H1 (cell line): ENCODE data around the gene MYO1A. TPM values are rescaled to one million over a fixed set of nuclear protein-coding genes. Genes with fewer than 3 reads are reported as not detected.

ENCODE experiments used
- CTCF ChIA-PET: fragments of 300-600 bp; sonication (Branson Sonifier 250); formaldehyde crosslinking; loops from one replicate; lab custom pipeline; 2021; ENCODE audit not compliant: partially characterized antibody; lab: Charles Lee
- POLR2A ChIA-PET: fragments of 300-600 bp; sonication (Branson Sonifier 250); formaldehyde crosslinking; loops from one replicate; lab custom pipeline; 2021; ENCODE audit warnings: inconsistent platforms; ENCODE audit not compliant: partially characterized antibody; lab: Charles Lee
- DNase-seq, 2 experiments: peaks; one replicate each; pipeline versions ENCODE4 v3.0.0 to v3.0.0-alpha.2; 2010 to 2022; ENCODE audit warnings: low spot score in 2 of 2, low read depth in 1 of 2, mixed read lengths in 1 of 2
- FAIRE-seq: peaks from 2 replicates; lab custom pipeline; 2011; peaks lifted over from hg19 to GRCh38; lab: Jason Lieb, UNC
- H2AFZ ChIP-seq: 2 replicates; pipeline ENCODE4 v1.8.1; 2012; ENCODE audit warnings: low read length, inconsistent platforms
- H2AK5ac ChIP-seq: 2 replicates; pipeline ENCODE4 v1.6.1; 2013; ENCODE audit warnings: low read depth, low read length
- H2BK120ac ChIP-seq: replicated peaks from 2 replicates; pipeline ENCODE3; 2013; ENCODE audit warnings: low read depth, low read length, inconsistent platforms
- H2BK12ac ChIP-seq: 2 replicates; pipeline ENCODE4 v1.6.1; 2013; ENCODE audit warnings: low read depth, low read length
- H2BK15ac ChIP-seq: 2 replicates; pipeline ENCODE4 v1.6.1; 2013; ENCODE audit warnings: low read length
- H2BK20ac ChIP-seq: 2 replicates; pipeline ENCODE4 v1.6.1; 2013; ENCODE audit warnings: low read length
- H2BK5ac ChIP-seq: 2 replicates; pipeline ENCODE4 v1.6.1; 2013; ENCODE audit warnings: low read depth, low read length
- H3K14ac ChIP-seq: 2 replicates; pipeline ENCODE4 v1.6.1; 2013; ENCODE audit warnings: inconsistent platforms; ENCODE audit not compliant: insufficient read length
- H3K18ac ChIP-seq: 2 replicates; pipeline ENCODE4 v1.6.1; 2013; ENCODE audit warnings: low read length; ENCODE audit errors: extremely low read depth
- H3K23ac ChIP-seq: 2 replicates; pipeline ENCODE4 v1.6.1; 2013; ENCODE audit warnings: inconsistent platforms; ENCODE audit not compliant: insufficient read length
- H3K23me2 ChIP-seq: 2 replicates; pipeline ENCODE4 v1.6.1; 2013; ENCODE audit warnings: low read depth, low read length
- H3K27ac ChIP-seq: 2 replicates; pipeline ENCODE4 v1.6.1; 2011; ENCODE audit warnings: low read depth, low read length, inconsistent platforms
- H3K27me3 ChIP-seq, 4 experiments: replicated peaks in 1 of 4; 1 replicate in 1 of 4; 2 replicates in 3 of 4; pipeline versions ENCODE4 v1.6.1 to v1.8.1; 2011 to 2013; ENCODE audit warnings: low read length in 3 of 4, mild to moderate bottlenecking in 3 of 4, inconsistent platforms in 2 of 4, mixed read lengths in 2 of 4, moderate library complexity in 1 of 4; ENCODE audit not compliant: control insufficient read depth in 3 of 4, insufficient read depth in 3 of 4; ENCODE audit errors: extremely low read depth in 1 of 4
- H3K36me3 ChIP-seq, 4 experiments: 2 replicates each; pipeline versions ENCODE4 v1.6.1 to v1.8.1; 2011 to 2013; ENCODE audit warnings: mild to moderate bottlenecking in 4 of 4, low read length in 3 of 4, moderate library complexity in 2 of 4, control low read depth in 1 of 4, inconsistent platforms in 1 of 4; ENCODE audit not compliant: insufficient read depth in 4 of 4, control insufficient read depth in 2 of 4
- H3K4ac ChIP-seq: replicated peaks from 2 replicates; pipeline ENCODE3; 2013; ENCODE audit warnings: low read length, low read depth, mixed read lengths, inconsistent platforms; ENCODE audit not compliant: insufficient read length
- H3K4me1 ChIP-seq, 4 experiments: replicated peaks in 1 of 4; 1 replicate in 1 of 4; 2 replicates in 3 of 4; pipeline versions ENCODE4 v1.6.1 to v1.8.1; 2011 to 2013; ENCODE audit warnings: low read length in 3 of 4, inconsistent platforms in 2 of 4, mixed read lengths in 1 of 4; ENCODE audit not compliant: insufficient read depth in 4 of 4, control insufficient read depth in 3 of 4
- H3K4me2 ChIP-seq, 2 experiments: 2 replicates each; pipeline versions ENCODE4 v1.6.1 to v1.8.1; 2011 to 2013; ENCODE audit warnings: low read depth in 2 of 2, low read length in 2 of 2, control low read depth in 1 of 2, inconsistent platforms in 1 of 2, mild to moderate bottlenecking in 1 of 2; ENCODE audit not compliant: insufficient read depth in 1 of 2
- H3K4me3 ChIP-seq, 4 experiments: fragments of 200-600, 300-600 bp in 1 of 4; sonication (generic), shearing (Covaris generic), sonication (Bioruptor Twin) in 1 of 4; 2 replicates each; pipeline versions ENCODE4 v1.5.1 to v1.8.1; 2011 to 2016; ENCODE audit warnings: low read length in 4 of 4, low read depth in 3 of 4, control low read depth in 2 of 4, inconsistent platforms in 2 of 4, mild to moderate bottlenecking in 2 of 4, mixed read lengths in 1 of 4, moderate library complexity in 1 of 4; ENCODE audit not compliant: insufficient read depth in 2 of 4; ENCODE audit errors: extremely low read depth in 1 of 4
- H3K56ac ChIP-seq: replicated peaks from 2 replicates; pipeline ENCODE3; 2013; ENCODE audit warnings: low read depth, mild to moderate bottlenecking, mixed read lengths, low read length, inconsistent platforms; ENCODE audit not compliant: insufficient read length
- H3K79me1 ChIP-seq: 2 replicates; pipeline ENCODE4 v1.6.1; 2013; ENCODE audit warnings: low read depth, low read length, control low read depth
- H3K79me2 ChIP-seq, 2 experiments: 2 replicates each; pipeline versions ENCODE4 v1.6.1 to v1.8.1; 2012 to 2013; ENCODE audit warnings: low read length in 2 of 2, mild to moderate bottlenecking in 2 of 2, inconsistent platforms in 1 of 2; ENCODE audit not compliant: insufficient read depth in 2 of 2, control insufficient read depth in 1 of 2
- H3K9ac ChIP-seq, 4 experiments: replicated peaks in 1 of 4; 1 replicate in 1 of 4; 2 replicates in 3 of 4; pipeline versions ENCODE4 v1.6.1 to v1.8.1; 2011 to 2013; ENCODE audit warnings: low read depth in 3 of 4, low read length in 3 of 4, control low read depth in 2 of 4, mild to moderate bottlenecking in 2 of 4, moderate library complexity in 2 of 4, inconsistent platforms in 1 of 4; ENCODE audit errors: extremely low read depth in 1 of 4
- H3K9me3 ChIP-seq, 2 experiments: 2 replicates each; pipeline versions ENCODE4 v1.6.1 to v1.8.1; 2012 to 2013; ENCODE audit warnings: mild to moderate bottlenecking in 2 of 2, moderate library complexity in 2 of 2, control low read depth in 1 of 2, inconsistent platforms in 1 of 2, low read depth in 1 of 2, low read length in 1 of 2, mixed read lengths in 1 of 2; ENCODE audit not compliant: insufficient read depth in 2 of 2
- H4K20me1 ChIP-seq, 2 experiments: replicated peaks in 1 of 2; 2 replicates each; pipeline versions ENCODE3 to v1.8.1; 2011 to 2013; ENCODE audit warnings: inconsistent platforms in 2 of 2, low read length in 2 of 2, mild to moderate bottlenecking in 1 of 2; ENCODE audit not compliant: insufficient read depth in 2 of 2, control insufficient read depth in 1 of 2
- H4K5ac ChIP-seq: 2 replicates; pipeline ENCODE4 v1.6.1; 2013; ENCODE audit warnings: low read length, low read depth, mixed read lengths, inconsistent platforms; ENCODE audit not compliant: insufficient read length
- H4K8ac ChIP-seq: 2 replicates; pipeline ENCODE4 v1.8.0; 2013; ENCODE audit warnings: mild to moderate bottlenecking, moderate library complexity, low read length, inconsistent platforms; ENCODE audit not compliant: insufficient read depth; ENCODE audit errors: extremely low read depth
- H4K91ac ChIP-seq: replicated peaks from 2 replicates; pipeline ENCODE3; 2013; ENCODE audit warnings: low read length, mixed read lengths, inconsistent platforms; ENCODE audit not compliant: insufficient read length
- EGR1 ChIP-seq: IDR thresholded peaks from 2 replicates; pipeline ENCODE4 v1.6.1; 2011; ENCODE audit warnings: low read depth, low read length, borderline replicate concordance
- FOSL1 ChIP-seq: IDR thresholded peaks from 2 replicates; pipeline ENCODE4 v1.6.1; 2011; ENCODE audit warnings: mild to moderate bottlenecking, low read depth, low read length, moderate library complexity; ENCODE audit not compliant: insufficient read depth
- HDAC6 ChIP-seq: IDR thresholded peaks from one replicate; pipeline ENCODE4 v1.7.1; 2012; ENCODE audit warnings: low read depth, mild to moderate bottlenecking, inconsistent platforms, low read length, moderate library complexity
- MAFK ChIP-seq: IDR thresholded peaks from 2 replicates; pipeline ENCODE4 v1.6.1; 2012; ENCODE audit warnings: low read depth, mild to moderate bottlenecking, improper control_type of control experiment, low read length
- POU5F1 ChIP-seq: IDR thresholded peaks from 2 replicates; pipeline ENCODE4 v1.6.1; 2011; ENCODE audit warnings: low read depth, mild to moderate bottlenecking, low read length, moderate library complexity
- SRF ChIP-seq: IDR thresholded peaks from 2 replicates; pipeline ENCODE4 v1.6.1; 2011; ENCODE audit warnings: mild to moderate bottlenecking, low read depth, low read length, moderate library complexity
- WGBS, 2 experiments: shearing (Covaris generic) in 1 of 2; methylation state at CpG; one replicate each; pipeline versions ENCODE4 v1.1.6 to v1.1.7; 2013 to 2015; ENCODE audit warnings: low lambda C conversion rate in 2 of 2, mixed read lengths in 2 of 2, inconsistent platforms in 1 of 2, low coverage in 1 of 2, missing lambda C conversion rate in 1 of 2; ENCODE audit not compliant: insufficient replicate concordance in 2 of 2, insufficient coverage in 1 of 2, insufficient read length in 1 of 2; ENCODE audit errors: extremely low coverage in 1 of 2, missing lambda C conversion rate in 1 of 2; 5-methylcytosine and 5-hydroxymethylcytosine counted together
- polyA plus RNA-seq, 7 experiments: library from polyadenylated mRNA; depleted of rRNA in 3 of 7; stranded (reverse) in 5 of 7; unstranded in 2 of 7; fragments of >200 nt in 5 of 7; fragments of 200-250 nt in 2 of 7; gene quantifications; 1 replicate in 5 of 7; 2 replicates in 1 of 7; 4 replicates in 1 of 7; pipeline versions ENCODE4 v1.2.1 to v1.2.3, GENCODE V29; 2011 to 2013; ENCODE audit warnings: missing spikeins in 2 of 7, mixed read lengths in 2 of 7
- total RNA-seq: library from RNA; stranded (reverse); fragmentation: NEBNext Ultra II Directional; extraction: Animal tissue kit (Norgen Biotek cat#: 25700); gene quantifications from 2 replicates; pipeline ENCODE4 v1.2.1, GENCODE V29; 2021
- TF ChIP-seq, protein P1 (sequence below): IDR thresholded peaks from 2 replicates; pipeline ENCODE4 v1.6.1; 2011; ENCODE audit warnings: low read depth, mild to moderate bottlenecking, low read length; ENCODE audit not compliant: insufficient read depth

The MYO1A gene
- total and polyA plus RNA-seq, 2 of the 8 experiments (the other 6 are each of a cell fraction or from before 2014, with no cell fraction given) = 0.54 to 0.77 TPM

DNA sequence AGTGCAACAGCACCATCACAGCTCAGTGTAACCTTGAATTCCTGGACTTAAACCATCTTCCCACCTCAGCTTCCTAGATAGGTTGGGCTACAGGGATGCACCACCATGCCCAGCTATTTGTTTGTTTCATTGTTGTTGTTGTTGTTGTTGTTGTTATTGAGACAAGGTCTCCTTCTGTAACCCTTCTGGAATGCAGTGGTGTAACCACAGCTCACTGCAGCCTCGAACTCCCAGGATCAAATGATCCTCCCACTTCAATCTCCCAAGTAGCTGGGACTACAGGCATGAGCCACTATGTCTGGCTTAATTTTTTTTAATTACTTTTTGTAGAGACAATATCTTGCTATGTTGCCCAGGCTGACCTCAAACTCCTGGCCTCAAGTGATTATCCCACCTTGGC lies 29.9 kb upstream of the MYO1A start:
- H3K18ac ChIP-seq = no peak overlapping the region
- no peak overlapping the region for H3K23ac ChIP-seq
- H3K4me1 ChIP-seq = peaks cover 0 to 3% (median 0%) of the 10 kb centered on the region in 4 experiments; a peak in 1 of 7 replicates
- H3K9me3 ChIP-seq = no peaks in the 10 kb centered on the region
- H4K20me1 ChIP-seq = no peaks in the 10 kb centered on the region
- no peak overlapping the region for H2AFZ ChIP-seq
- DNase-seq (no peak), FAIRE-seq (no peak)
- POLR2A ChIA-PET = interaction anchor here (1.0 to 10.9 kb wide), 10 partner anchors 10 to 608 kb away, joined by 3 to 127 read pairs (median 6); partner anchors contain the start of genes LRP1, NAB2 and STAT6
- H3K36me3 ChIP-seq = peaks cover 0 to 8% (median 0%) of the 10 kb centered on the region in 4 experiments; a peak in 1 of 8 replicates
- peaks cover 3% of the 10 kb centered on the region; the same call in 1 of the 2 replicates for H3K23me2 ChIP-seq
- H4K8ac ChIP-seq = no peak overlapping the region
- no peak overlapping the region for H2BK120ac ChIP-seq
- H3K79me1 ChIP-seq = no peaks in the 10 kb centered on the region
- no peak overlapping the region for H3K56ac ChIP-seq
- CTCF ChIA-PET = interaction anchor here (0.6 to 10.3 kb wide), 13 partner anchors 10 to 402 kb away, joined by 3 to 71 read pairs (median 5); partner anchors contain the start of genes NAB2 and STAT6
- H2BK20ac ChIP-seq = no peak overlapping the region
- no peaks in the 10 kb centered on the region for H3K27me3 ChIP-seq
- no peak overlapping the region for H4K5ac ChIP-seq
- H2BK5ac ChIP-seq = no peak overlapping the region
- H3K27ac ChIP-seq = no peak overlapping the region
- no peak overlapping the region; a peak in 2 of 4 replicates for H3K4me2 ChIP-seq
- H2BK15ac ChIP-seq = peak overlapping the region; percentile 97; the same call in 1 of the 2 replicates
- no peak overlapping the region for H3K4me3 ChIP-seq
- no peak overlapping the region for H3K4ac ChIP-seq
- 94% methylated on average over 1 of the region's 1 CpG; no CpG with 5 or more reads in 1 of the 2 experiments for WGBS, 2 experiments
- H3K79me2 ChIP-seq = peaks cover 0 to 20% of the 10 kb centered on the region in 2 experiments; a peak in 2 of 4 replicates
- no peak for TF ChIP-seq POU5F1
- TF ChIP-seq SRF = no peak
- TF ChIP-seq FOSL1 = no peak
- TF ChIP-seq, protein P1, sequence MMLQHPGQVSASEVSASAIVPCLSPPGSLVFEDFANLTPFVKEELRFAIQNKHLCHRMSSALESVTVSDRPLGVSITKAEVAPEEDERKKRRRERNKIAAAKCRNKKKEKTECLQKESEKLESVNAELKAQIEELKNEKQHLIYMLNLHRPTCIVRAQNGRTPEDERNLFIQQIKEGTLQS = no peak
- no peak for TF ChIP-seq HDAC6
- no peak for TF ChIP-seq MAFK
- TF ChIP-seq EGR1 = no peak
- peak overlapping the region; percentile 26; the same call in 1 of the 2 replicates for H2AK5ac ChIP-seq
- H3K14ac ChIP-seq = no peak overlapping the region
- H4K91ac ChIP-seq = no peak overlapping the region
- H2BK12ac ChIP-seq = 0 out of 2 replicates have a peak overlapping the region, but pooled peaks have one; percentile 33
- H3K9ac ChIP-seq = no peak overlapping the region
